Left cardiac atrium (tissue), 4 donors: ENCODE results near the gene LRIG2. TPM values are rescaled to one million over a fixed set of nuclear protein-coding genes. Genes with fewer than 3 reads are reported as not detected.
A peak's percentile ranks its signal among the peaks of the same experiment; 100 is the strongest.
"Not testable (repeated sequence)": the region's sequence is repeated elsewhere in the genome, so short reads cannot be mapped to it uniquely, and the experiment has no call there.

Experiments
- ATAC-seq, 2 donors: fragments of 200-7000 bp; cut with Tn5 transposase; one replicate each; pipeline ENCODE4 v1.9.1; 2020; ENCODE audit warnings: mild to moderate bottlenecking in 2 of 2, moderate library complexity in 2 of 2
- DNase-seq: peaks from one replicate; pipeline ENCODE4 v3.0.0-alpha.2; 2020
- intact Hi-C, 2 donors: fragments of 100-400 bp; cut with DNase I; formaldehyde crosslinking; loops; one replicate each; pipeline versions ENCODE4 v1.14.1 to v1.15.1; 2022 to 2023
- total RNA-seq, 2 donors: library from RNA; stranded (reverse); fragmentation: NEBNext Ultra II Directional; extraction: Animal tissue kit (Norgen Biotek cat#: 25700); gene quantifications; one replicate each; pipeline ENCODE4 v1.2.1, GENCODE V29; 2021
- donor health status: DM: no; HTN: yes; CAD: no.
- donor health status: DM: no; HTN: yes; CAD: no; lungs with severe emphysema.
- donor health status: DM: yes; HTN: yes; CAD: no.
- donor health status: Dilated cardiomyopathy.

Gene LRIG2
- total RNA-seq, 2 donors from 2014 or later: 8.7 to 9.9 TPM

DNA sequence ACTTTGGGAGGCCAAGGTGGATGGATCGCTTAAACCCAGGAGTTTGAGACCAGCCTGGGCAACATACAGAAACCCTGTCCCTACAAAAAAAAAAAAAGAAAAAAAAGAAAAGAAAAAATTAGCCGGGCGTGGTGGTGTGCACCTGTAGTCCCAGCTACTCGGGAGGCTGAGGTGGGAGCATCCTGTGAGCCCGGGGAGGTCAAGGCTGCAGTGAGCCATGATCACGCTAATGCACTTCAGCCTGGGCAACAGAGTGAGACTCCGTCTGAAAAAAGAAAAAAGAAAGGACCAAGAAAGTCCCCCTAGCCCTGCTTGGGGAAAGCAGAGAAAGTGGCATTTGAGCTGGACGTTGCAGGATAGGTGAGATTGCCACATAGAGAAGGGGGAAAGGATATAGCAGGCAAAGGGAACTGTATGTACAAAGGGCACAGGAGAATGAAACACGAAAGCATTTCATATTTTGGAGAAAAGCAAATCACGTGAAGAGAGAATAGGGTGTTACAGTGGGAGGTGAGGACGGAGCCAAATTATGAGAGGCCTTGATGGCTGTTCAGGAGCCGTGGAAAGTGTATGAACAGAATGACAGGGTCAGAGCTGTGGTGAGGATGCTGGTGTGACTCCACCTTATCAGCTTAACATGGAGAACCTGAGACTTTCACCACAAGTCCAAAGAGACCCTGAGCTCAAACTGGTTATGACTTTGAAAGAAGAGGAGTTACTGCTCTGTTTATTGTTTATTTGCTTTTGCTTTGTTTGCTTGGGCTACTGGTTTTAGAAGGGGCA, 19.5 kb upstream of the LRIG2 start:
- DNase-seq (no peak), ATAC-seq (no peak)
- intact Hi-C loops: no loop called here

DNA sequence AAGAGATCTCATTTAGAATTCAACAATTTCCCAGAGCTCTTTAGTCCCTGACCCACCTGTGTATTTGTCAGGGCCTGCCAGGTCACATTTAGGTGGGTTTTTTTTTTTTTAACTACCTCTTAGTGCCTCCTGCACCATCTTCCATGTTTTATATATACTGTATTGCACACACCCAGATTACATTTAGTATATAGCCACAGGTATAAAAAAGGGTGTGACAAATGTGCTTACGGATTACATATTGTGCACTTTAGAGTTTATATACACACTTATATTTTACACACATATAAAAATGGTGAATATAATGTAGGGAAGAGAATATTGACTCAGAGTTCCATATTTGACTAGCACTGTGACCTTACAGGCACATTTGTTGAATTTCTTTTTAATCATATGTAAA, 17.4 kb upstream of the LRIG2 start:
- no peak for ATAC-seq
- intact Hi-C loops: no loop called here
- no peak for DNase-seq

DNA sequence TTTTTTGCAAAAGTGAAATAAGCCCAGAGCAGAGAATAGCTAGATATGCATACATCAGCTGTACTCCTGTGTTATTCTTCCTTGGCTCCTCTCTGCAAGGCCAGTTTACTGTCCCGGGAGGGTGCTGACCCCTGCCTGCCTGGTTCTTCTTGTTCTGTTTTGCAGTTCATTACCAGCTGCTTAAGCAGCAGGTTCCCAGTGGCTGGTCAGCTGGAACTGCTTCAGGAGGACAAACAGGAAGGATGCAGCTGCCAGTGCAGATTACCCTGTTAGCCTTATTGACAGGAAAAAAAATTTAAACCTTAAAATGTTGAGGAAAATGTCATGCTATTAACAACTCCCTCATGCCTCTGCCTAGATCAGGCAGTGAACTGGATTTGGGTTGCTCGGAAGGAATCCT, 16.0 kb upstream of the LRIG2 start:
- ATAC-seq: no peak
- intact Hi-C loops: no loop called here
- no peak for DNase-seq

DNA sequence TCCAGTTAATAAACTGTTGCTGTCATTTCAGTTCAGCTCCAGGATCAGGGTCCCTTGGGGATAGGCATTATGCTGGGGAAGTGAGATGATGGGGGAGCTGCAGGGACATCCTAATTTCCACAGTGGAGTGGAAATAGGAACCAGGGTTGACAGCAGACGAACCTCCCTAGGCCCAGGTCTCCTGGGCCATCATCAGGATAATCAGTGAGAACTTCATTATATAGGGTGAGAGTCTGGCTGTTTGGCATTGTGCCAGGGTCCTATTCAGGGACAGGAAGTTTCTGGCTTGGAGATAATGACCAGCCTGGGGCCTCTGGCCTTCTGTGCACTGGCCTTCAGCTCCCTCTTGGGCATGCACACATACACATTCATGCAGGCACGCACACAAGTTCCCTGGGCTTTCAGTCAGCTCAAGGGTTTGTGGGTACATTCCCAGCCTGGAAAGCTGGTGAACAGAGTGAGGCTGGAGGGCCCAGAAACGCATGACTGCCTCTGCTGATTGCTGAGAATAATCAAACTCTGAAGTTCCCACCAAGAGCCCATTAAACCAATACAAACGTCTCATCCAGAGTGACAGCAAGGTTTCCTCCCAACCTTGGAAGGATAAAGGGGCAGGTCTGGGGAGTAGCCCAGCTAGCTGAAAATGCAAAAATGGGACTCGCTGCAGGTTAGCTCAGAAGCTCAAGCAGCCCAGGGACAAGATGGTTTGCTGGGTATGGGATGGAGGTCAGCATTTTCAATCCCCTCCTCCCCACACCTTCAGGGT, 13.9 kb upstream of the LRIG2 start:
- ATAC-seq: peak in 1 of 2 donors; percentile 29
- intact Hi-C loops: no loop called here

DNA sequence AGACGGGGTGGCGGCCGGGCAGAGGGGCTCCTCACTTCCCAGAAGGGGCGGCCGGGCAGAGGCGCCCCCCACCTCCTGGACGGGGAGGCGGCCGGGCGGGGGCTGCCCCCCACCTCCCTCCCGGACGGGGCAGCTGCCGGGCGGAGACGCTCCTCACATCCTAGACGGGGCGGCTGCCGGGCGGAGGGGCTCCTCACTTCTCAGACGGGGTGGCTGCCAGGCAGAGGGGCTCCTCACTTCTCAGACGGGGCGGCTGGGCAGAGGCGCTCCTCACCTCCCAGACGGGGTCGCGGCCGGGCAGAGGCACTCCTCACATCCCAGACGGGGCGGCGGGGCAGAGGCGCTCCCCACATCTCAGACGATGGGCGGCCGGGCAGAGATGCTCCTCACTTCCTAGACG, 9.5 kb upstream of the LRIG2 start:
- DNase-seq, intact Hi-C loops, ATAC-seq: not testable (repeated sequence)

More for the DNA sequence above, 13.9 kb upstream of the LRIG2 start:
- DNase-seq: no peak

DNA sequence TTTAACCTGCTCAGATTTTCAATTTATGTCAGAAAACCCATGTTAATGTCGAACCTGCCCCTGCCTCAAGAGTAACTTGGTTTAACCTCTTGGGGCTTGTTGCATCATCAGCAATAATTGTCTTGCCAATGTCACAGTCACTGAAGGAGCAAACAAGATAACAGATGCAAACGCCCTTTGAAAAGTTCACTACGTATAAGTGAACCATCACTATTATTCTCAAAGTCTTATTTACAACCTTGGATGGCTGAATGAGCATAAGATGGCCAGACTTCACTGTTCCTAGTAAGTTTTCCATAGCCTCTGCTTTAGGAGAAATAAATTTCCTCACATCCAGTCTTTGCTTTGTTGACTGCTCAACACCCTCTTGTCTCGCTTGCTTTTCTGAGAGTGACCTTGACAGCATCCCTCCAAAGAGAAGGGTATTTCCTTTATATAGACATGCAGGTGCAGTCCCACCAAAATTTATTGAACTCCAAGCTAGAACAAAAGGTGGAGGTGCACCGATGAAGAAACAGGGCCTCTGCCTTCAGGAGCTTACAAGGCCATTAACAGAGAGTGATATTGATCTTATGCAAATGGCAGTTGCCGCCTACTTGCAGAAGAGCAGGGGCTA, 749 bp upstream of the LRIG2 start:
- ATAC-seq: no peak
- intact Hi-C loops: loop anchor here in 1 of 2 donors (5.0 kb wide), 1 partner anchor 355 kb away; the partner anchor contains the start of gene PPM1J
- DNase-seq: no peak

DNA sequence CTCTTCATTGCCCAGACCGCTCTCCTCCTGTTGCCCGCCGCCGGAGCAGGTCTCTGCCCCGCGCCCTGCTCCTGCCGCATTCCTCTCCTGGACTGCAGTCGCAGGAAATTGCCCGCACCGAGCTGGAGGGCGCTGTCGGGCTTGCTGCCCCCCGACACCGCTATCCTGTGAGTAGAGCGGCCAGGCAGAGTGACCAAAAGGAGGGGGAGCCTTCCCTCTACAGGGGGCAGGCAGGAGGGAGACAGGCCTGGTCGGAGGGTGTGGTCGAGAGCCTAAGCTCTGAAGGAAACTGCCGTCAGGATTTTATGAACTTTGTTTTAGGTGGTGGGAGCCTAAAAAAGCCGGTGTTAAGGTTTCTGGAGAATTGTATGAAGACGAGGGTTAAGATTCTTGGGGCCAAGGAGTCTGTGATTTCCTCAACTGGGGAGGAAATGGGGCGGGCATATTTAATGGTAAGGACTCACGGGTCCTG, 517 bp downstream of the LRIG2 start:
- no peak for DNase-seq
- ATAC-seq: peak; percentile 56 to 69
- intact Hi-C loops: loop anchor here in 1 of 2 donors (5.0 kb wide), 1 partner anchor 356 kb away; the partner anchor contains the start of gene PPM1J

DNA sequence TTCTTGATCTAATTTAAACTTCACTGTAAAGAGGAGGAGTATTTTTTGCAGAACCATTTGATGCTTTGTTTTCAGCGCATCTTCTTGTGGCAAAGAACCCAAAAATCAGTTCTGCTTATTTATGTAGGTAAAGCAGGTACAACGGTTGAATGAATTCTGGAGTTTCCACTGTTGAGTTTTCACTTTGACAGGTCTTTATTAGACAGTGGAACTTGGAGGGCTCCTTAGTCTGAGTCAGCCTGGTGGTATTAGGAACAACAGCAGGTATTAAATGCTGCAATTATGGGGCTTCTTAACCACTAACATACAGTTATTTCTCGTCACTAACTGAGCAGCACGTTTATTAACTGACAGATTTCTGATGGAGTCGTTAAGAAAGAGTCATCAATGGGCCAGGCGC, 1.2 kb downstream of the LRIG2 start:
- intact Hi-C loops: loop anchor here in 1 of 2 donors (5.0 kb wide), 1 partner anchor 357 kb away; the partner anchor contains the start of gene PPM1J
- no peak for ATAC-seq
- no peak for DNase-seq

DNA sequence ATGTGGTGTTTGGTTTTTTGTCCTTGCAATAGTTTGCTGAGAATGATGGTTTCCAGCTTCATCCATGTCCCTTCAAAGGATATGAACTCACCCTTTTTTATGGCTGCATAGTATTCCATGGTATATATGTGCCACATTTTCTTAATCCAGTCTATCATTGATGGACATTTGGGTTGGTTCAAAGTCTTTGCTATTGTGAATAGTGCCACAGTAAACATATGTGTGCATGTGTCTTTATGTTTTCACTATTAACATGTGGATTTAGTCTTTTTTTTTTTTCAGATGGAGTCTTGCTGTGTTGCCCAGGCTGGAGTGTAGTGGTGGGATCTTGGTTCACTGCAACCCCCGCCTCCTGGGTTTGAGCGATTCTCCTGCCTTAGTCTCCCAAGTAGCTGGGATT, 5.0 kb downstream of the LRIG2 start:
- ATAC-seq, DNase-seq, intact Hi-C loops: not testable (repeated sequence)

DNA sequence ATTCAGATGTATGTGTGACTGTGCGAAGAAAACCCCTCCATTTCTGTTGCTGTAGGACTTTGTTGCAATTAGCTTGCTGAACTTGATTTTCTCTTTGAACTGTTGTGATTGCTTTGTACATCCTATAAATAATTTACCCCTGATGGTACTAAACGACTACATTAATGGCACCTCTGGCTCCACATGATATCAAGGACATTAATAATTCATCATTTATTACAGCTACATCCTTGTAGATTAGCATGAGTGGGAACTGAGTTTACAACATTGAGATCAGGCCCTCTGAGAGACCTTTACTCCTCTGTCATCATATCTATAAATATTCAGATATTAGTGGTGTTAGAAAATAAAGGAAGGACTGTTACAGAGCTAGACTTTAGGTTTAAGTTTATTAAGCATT, 13.5 kb downstream of the LRIG2 start:
- no peak for ATAC-seq
- intact Hi-C loops: no loop called here
- DNase-seq: no peak

DNA sequence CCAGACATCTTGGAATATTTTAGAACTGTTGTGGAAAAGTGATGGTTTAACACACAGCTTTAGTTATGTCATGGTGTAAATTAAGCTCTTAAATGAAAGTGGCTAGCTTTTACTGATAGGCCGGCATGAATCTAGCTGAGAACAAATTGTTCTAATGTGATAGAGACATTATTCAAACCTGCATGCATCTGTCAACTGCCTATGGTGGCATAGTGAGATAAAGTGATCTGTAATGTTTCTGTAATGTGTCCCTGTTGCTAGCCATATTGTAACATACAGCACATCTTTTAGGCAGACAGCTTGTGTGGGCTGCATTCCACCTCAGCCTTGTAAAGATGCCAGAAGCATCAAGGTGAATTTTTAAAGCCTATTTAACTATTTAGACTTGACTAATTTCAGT, 16.0 kb downstream of the LRIG2 start:
- intact Hi-C loops: no loop called here
- DNase-seq (no peak), ATAC-seq (peak; percentile 57 to 73)

DNA sequence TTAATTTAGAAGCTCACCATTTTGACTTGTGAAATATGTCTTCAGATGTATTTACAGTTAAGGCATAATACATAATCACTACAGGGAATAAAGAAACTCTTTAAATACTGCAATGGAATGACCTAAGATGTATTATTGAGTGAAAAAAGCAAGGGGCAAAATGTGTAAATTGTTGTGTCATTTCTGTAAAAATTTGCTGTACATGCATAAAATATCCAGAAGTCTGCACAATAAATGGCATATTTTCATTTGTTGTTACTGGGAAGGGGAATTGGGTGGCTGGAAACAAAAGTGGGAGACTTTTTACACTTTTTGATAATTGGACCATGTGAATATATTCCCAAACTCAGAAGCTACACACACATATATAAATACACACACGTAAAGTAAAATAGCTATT, 17.1 kb downstream of the LRIG2 start:
- intact Hi-C loops: no loop called here
- DNase-seq (no peak), ATAC-seq (no peak)

DNA sequence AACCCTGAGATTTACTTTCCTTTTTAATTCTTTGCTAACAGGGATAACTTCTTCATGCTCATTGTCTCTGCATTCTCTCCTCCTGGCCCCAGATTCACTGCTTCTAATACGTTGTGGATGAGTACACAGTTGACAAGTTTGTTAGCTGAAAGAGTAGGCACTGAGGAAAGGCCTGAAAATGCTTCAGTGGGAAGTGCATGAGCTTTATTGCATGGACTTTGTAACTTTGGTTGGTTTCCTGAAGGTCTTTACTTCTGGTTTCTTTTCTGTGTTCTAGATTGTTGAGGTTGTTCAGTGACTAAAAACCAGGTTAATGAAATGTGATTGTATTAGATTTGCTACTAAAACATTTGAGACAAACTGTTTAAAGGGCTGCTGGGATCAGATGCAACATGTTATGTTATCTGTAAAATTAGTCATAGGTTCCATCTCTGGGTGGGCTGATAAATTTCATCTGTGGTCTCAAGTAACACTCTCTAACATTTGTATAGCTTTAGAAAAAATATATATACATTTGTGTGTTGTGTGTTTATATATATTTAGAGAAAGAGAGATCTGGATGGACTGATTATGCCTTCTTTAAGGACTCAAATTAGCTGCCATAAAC, 19.1 kb downstream of the LRIG2 start:
- no peak for DNase-seq
- intact Hi-C loops: no loop called here
- ATAC-seq: no peak

DNA sequence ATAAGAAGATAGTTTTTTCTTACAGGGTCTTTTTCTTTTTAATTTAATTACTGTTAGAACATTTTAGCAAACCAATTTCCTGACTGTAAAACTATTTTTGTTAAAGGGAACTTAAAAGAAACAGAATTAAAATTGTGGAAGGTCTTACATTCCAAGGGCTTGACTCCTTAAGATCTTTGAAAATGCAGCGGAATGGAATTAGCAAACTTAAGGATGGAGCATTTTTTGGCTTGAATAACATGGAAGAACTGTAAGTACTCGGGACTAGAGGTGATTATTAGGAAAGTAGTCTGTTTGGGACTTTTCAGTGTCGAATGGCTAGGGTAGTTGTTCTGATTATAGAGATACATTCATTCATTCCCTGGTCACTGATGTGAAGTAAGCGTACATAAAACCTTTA, 21.5 kb downstream of the LRIG2 start:
- intact Hi-C loops: no loop called here
- ATAC-seq (no peak), DNase-seq (no peak)

DNA sequence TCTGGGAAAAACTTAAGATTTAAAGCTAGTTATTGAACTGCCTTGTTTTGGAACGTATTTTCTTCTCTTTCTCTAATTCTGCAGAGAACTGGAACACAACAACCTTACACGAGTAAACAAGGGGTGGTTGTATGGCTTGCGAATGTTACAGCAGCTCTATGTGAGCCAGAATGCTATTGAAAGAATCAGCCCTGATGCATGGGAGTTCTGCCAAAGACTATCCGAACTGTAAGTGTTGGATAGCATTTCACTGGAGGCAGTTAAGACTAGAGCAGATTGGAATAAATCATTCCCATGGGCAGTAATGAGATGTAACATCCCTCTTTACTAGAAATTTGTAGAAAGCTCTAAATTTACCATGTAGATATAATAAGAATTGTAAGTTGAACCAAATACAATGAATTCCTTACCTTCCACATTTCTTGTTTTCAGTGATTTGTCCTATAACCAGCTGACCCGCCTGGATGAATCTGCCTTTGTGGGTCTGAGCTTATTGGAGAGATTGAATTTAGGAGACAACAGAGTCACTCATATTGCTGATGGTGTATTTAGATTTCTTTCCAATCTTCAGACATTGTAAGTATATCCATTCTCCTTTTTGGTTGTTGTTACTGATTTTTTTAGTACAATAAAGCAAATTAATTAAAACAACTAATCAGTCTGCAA, 22.9 kb downstream of the LRIG2 start:
- no peak for ATAC-seq
- no peak for DNase-seq
- intact Hi-C loops: loop anchor here in 1 of 2 donors (2.0 kb wide), 1 partner anchor 15 kb away; no protein-coding TSS in a partner anchor

DNA sequence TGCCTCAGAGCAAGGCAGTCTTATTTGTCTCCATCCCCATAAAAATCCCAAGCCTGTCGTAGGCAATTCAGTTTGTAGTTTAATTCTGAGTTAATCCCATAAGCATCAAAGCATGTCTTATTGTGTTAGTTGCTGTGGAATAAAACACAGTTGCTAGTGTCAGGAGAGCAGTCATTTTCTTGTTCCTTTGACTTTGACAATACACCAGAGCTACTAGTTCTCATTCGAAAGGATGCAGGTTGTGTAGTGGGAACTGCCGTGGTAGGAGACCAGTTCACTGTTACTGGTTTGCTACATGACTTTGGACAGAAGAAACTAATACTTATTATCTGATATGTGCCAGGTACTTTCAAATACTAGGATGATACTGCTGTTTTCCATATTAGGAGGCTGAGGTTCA, 23.5 kb downstream of the LRIG2 start:
- no peak for ATAC-seq
- no peak for DNase-seq
- intact Hi-C loops: loop anchor here in 1 of 2 donors (2.0 kb wide), 1 partner anchor 14 kb away; no protein-coding TSS in a partner anchor

DNA sequence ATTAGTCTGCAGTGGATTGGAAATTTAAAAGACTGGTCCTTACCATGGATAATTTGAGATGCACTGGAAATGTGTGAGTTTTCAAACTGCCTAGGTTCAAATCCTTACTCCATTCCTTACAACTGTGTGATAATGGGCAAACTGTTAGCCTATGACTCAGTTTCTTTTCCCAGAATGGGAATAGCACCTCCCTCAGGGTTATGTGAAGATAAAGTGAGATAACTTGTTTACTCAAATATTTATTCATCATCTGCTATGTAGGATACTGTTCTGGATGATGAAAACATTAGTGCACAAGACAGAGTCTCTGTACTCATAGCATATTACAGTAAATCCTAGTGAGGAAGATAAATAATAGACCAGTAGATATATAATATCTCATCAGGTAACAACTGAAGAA, 28.6 kb downstream of the LRIG2 start:
- no peak for DNase-seq

DNA sequence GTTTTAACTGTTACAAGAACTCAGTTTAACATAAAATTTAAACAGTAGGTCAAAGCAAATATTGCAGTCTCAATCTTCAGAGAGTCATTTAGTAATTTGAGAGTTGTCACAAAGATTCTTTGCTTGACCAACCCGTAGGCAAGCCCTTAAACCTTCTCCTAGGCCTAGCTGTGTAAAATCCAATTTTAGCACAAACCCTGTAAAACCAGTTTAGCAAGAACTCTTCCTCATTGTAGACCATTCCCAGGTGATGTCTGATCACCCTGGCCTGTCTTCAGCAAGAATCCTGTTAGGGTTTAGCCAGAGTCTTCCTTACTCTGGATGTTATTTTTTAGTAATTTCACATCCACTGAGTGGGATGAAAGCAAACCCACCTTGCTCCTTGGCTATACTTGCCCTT, 30.1 kb downstream of the LRIG2 start:
- no peak for DNase-seq
- no peak for ATAC-seq
- intact Hi-C loops: no loop called here

More for the DNA sequence above, 28.6 kb downstream of the LRIG2 start:
- peak in 1 of 2 donors; percentile 58 for ATAC-seq
- intact Hi-C loops: no loop called here

DNA sequence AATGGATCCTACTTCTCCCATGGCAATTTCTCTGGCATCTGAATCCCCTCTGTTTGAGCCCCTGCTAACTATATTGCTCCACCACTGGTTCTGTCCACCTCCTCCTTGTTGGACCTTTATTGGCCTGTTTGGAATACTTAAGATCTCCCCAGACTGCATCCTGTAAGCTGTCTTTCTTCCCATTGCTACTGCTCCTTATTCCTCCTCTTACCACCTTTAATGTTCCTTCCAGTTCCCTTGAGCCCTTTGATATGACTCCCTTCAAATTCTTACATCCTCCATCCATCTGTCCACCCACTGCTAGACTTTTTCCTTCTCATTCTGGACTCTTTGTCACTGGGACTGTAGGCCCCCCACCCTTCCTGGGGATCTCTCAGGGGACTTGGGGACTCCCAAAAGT, 31.0 kb downstream of the LRIG2 start:
- ATAC-seq (no peak), DNase-seq (no peak)
- intact Hi-C loops: no loop called here
